ENCODE measurements around the gene PRSS38.
A peak's percentile ranks its signal among the peaks of the same experiment; 100 is the strongest.

PRSS38 gene

GRCh38 chr1:227779685-227780084 is 35.8 kb upstream of the PRSS38 start:
- DNase-seq, result no peak

GRCh38 chr1:227780101-227781044 is 35.1 kb upstream of the PRSS38 start:
- no peak for DNase-seq

- DNase-seq, result no peak
Observed at GRCh38 chr1:227781314-227781930, 34.1 kb upstream of the PRSS38 start.

- DNase-seq, result no peak
Observed at GRCh38 chr1:227782226-227782625, 33.2 kb upstream of the PRSS38 start.

DNA sequence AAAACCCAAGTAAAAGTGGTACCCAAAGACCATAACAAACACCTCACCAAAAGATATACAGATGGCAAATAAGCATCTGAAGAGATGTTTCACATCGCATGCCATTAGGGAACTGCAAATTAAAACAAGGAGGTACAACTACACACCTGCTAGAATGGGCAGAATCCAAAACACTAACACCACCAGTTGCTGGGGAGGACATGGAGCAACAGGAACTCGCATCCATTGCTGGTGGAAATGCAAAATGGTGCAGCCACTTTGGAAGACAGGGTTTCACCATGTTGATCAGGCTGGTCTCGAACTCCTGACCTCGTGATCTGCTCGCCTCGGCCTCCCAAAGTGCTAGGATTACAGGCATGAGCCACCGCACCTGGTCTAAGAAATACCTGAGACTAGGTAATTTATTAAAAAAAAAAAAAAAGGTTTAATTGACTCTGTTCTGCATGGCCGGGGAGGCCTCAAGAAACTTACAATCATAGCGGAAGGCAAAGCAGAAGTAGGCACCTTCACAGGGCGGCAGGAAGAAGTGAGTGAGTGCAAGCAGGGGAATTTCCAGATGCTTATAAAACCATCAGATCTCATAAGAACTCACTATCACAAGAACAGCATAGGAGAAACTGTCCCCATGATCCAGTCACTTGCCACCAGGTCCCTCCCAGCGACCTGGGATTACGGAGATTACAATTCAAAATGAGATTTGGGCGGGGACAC is 30.2 kb upstream of the PRSS38 start:
- DNase-seq, result no peak

- DNase-seq, result no peak
Observed at GRCh38 chr1:227785805-227786671, 29.4 kb upstream of the PRSS38 start.

DNA sequence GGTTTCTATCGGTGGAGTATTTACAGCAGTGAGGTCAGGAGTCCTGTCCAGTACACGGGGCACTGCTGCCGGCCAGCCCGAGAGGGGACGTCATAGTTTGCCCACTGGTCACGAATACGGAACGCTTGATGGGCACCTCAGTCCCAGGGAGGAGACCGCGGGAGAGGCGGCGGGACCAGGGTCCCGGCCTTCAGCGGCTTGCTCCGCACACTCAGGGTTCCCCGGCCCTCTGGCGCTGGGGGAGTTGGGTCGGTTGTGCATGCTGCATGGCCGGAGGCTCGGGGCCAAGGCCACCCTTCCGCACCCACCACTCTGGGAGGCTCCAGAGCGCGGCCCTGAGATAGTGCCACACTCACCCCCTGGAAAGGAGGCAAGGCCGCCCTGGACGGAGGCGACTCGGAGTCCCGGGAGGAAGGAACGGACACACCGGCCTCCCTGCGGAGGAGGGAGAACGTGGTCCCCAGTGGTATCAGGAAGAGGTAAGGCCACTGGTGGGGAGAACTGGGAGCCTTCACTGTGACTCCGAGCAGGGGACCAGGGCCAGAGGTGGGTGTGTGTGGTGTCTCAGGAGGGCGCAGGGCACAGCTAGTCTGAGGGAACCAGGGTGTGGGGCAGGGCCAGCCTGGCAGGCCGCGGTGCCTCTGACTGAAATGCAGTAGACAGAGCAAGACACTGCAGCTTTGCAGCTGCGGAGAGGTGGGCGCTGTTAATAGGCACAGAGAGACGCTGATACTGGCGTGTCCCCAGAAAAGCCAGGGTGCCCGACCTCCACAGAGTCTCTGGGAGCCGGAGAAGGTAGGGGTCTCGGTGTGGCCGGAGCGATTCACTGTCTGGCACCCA is 28.6 kb upstream of the PRSS38 start:
- DNase-seq, result no peak

- peak; percentile 95 to 96 for DNase-seq
Observed at GRCh38 chr1:227787513-227788270, 27.8 kb upstream of the PRSS38 start.

- no peak for DNase-seq
Observed at GRCh38 chr1:227788271-227789083, 27.0 kb upstream of the PRSS38 start.

DNA sequence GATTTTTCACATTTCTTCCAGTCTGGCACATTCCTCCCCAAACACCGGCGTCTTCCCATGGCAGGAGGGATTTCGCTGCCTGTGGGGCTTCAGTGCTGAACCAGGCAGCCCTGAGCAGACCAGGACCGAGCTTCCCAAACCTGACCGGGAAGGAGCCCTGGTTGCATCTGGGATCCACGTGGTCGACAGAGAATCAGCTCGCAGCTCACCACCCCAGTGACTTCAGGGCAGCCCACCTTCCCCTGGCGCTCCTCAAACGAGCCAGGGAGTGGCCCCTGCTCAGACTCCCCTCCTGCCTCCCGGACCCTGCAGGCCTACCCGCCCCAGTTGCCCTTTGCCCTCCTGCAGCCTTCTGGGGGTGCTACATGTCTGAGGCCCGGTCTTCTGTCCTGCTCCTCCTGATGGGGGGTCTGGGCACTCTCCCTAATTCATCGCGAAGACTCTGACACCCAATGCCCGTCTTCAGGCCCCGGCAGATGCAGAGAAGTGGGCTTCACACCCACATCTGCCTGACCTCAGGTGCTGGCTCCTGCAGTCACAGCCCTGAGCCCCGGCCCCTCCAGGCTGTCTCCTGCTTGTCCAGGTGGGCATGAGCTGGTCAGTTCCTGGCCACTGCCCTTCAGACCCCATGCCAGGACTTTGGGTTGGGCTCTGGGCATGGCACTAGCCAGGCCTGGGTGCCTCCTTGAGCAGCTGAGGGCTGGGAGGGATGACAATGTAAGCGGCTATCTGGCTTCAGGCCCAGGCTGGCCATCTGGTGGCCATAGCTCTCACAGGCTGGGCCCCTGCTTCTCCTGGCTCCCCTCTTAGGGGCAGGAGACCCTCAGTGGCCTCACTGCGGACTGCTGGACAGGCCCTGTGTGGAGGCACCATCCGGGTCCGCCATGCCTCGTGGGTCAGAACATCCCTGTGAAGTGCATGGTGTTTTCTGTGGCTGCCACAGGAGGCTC is 26.1 kb upstream of the PRSS38 start:
- DNase-seq, result no peak

- DNase-seq, result no peak
Observed at GRCh38 chr1:227790034-227790400, 25.5 kb upstream of the PRSS38 start.

GRCh38 chr1:227790868-227791267 is 24.6 kb upstream of the PRSS38 start:
- no peak for DNase-seq

DNA sequence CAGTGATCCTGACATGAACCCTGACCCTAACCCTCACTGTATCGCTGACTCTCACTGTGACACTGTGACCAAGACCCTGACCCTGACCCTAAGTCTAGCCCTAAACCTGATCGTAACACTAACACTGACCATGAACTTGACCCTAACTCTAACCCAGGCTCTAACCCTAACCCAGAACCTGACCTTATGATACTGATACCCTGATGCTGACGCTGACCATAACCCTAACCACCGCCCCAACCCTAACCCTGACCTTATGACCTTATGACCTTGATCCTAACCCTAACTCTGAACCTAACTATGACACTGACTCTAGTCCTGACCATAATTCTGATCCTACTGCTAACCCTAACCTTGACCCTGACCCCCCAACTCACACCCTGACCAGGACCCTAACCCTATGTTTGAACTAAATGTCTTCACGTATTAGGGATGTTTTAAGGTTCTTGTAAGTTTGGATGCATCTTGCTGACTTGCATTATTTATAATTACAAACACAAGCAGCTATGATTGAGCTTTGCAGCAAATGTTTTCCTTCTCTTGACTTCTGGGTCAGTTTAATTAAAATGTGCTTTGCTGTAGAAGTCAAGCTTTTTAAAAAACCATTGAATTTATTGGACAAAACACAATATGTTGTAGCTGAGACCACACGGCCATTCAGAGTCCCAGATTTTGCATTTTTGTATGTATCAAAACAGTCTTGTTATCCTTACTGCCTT is 23.9 kb upstream of the PRSS38 start:
- DNase-seq, result no peak

DNA sequence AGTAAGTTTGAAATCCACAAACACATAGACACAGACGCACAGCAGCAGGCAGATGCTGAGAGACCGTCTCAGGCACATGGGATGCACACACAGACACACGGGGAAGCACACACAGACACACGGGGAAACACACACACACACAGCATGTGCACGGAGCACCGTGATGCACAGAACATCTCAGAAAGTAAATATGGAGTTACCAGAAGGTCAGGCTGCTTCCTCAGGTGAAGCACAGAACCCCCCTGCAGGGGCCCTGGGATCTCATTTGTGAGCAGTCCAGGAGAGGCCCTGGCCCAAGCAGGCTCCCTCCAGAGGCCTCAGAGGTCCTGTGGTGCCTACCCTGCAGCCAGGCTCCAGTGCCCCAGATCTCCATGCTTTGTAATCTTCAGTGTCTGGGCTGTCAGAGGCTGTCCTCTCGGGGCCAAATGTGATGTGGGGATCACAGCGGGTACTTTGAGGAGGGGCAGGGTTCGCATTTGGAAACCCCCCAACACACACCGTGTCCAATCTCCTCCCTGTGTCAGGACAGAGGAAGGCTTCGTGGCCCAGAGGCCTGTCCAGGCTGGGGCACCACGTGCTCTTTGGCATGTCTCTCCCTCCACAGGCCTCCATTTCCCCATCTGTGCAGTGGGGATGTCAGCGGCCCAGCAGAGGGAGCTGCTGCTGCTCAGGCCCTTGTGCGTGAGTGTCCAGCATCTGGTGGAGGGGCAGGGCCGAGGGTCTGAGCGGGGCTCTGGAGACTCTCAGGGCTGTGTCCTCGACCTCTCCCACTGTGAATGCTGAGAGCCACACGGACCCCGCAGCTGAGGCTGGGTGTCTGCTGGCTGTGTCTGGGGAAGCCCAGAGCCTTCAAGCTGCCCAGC is 23.0 kb upstream of the PRSS38 start:
- no peak for DNase-seq

GRCh38 chr1:227793079-227793947 is 22.2 kb upstream of the PRSS38 start:
- DNase-seq, result no peak
